Activated T-helper 1 cell treated with Interleukin-2 at 50 U/mL for 16 hours (primary cell): ENCODE measurements around the gene INTS2.
"Not testable (repeated sequence)": the region's sequence is repeated elsewhere in the genome, so short reads cannot be mapped to it uniquely, and the experiment has no call there.

Experiments used
- DNase-seq: peaks from one replicate; pipeline ENCODE4 v3.0.0-alpha.2; 2020; ENCODE audit warnings: low read depth

The INTS2 gene

DNA sequence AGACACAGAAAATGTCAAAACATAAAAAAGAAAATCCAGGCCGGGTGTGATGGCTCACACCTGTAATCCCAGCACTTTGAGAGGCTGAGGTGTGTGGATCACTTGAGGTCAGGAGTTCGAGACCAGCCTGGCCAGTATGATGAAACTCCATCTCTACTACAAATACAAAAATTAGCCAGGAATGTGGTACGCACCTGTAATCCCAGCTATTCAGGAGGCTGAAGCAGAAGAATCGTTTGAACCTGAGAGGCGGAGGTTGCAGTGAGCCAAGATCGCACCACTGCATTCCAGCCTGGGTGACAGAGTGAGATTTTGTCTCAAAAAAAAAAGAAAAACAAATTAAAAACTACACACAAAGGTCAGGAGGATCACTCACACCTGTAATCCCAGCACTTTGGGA lies 40.0 kb downstream of the INTS2 start:
- DNase-seq = not testable (repeated sequence)

DNA sequence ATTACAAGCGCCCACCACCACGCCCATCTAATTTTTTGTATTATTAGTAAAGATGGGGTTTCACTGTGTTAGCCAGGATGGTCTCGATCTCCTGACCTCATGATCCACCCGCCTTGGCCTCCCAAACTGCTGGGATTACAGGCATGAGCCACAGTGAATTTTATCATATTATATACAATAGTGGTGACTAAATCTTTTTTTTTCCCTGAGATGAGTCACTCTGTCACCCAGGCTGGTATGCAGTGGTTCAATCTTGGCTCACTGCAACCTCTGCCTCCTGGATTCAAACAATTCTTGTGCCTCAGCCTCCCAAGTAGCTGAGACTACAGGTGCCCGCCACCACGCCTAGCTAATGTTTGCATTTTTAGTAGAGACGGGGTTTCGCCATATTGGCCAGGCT lies 41.9 kb downstream of the INTS2 start:
- DNase-seq = not testable (repeated sequence)

DNA sequence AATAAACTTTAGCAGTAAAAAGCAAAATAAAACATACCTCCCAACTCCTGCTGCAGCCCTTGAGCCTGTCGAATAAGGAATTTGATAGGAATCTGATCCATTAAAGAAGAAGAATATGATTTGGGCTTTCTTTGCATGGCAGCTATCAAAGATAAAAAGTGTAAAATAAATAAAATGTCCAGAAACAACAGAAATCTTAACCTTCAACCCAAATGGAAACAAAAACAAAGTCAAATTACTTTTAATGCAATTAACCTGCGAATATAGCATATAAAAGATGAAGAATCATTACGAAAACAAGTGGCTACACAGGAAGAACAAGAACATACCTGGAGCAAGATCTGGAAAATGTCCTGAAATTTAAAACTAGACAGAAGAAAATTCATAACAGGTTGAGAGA lies 42.9 kb downstream of the INTS2 start:
- DNase-seq = no peak

DNA sequence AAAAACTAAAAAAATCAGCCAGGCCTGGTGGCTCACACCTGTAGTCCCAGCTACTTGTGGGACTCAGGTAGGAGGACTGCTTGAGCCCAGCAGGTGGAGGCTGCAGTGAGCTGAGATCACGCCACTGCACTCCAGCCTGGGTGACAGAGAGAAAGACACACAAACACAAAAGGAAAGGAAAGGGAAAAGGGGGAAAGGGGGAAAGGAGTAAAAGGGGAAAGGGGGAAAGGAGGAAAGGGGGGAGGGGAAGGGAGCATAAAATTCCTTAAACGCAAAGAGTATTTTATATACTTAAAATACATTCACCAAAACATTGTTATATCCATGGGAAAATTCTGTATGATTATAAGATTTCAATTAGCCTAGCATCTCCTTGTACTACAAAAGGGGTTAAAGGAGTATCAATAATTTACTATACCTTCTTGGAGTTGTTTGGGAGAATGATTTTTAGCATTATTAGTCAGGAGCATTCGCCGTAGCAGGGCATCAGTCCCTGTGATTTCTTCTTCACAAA lies 47.1 kb downstream of the INTS2 start:
- DNase-seq = no peak

DNA sequence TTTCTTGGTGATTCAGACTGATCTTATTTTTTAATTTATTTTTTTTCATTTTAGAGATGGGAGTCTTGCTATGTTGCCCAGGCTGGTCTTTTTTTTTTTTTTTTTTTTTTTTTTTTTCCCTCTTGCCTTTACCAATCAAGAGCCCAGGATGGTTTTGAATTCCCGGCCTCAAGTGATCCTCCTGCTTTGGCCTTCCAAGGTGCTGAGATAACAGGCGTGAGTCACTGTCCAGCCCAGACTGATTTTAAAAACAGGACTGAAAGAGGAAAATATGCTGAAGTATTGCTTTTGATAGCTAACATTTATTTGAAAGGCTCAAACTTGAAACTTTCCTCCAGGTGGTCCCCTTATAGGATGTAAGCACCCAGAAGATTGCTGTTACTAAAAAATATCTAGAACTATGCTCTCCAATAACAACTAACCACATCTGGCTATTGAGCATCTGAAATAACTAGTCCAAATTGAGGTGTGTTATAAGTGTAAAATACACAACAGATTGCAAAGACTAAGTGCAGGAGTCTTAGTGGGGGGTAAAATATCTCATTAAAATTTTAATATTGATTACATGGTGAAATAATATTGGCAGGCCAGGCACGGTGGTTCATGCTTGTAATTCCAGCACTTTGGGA lies 48.7 kb downstream of the INTS2 start:
- no peak for DNase-seq

DNA sequence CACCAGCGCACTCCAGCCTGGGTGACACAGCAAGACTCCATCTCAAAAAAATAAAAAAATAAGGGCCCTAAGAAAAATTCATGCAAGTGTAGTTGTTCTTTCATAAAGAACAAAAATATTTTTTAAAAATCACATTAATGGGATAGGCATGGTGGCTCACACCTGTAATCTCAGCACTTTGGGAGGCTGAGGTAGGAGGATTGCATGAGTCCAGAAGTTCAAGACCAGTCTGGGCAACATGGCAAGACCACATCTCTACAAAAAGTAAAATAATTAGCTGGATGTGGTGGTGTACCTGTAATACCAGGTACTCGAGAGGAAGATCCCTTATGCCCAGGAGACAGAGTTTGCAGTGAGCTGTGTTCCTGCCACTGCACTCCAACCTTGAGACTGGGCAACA lies 49.3 kb downstream of the INTS2 start:
- DNase-seq = no peak

DNA sequence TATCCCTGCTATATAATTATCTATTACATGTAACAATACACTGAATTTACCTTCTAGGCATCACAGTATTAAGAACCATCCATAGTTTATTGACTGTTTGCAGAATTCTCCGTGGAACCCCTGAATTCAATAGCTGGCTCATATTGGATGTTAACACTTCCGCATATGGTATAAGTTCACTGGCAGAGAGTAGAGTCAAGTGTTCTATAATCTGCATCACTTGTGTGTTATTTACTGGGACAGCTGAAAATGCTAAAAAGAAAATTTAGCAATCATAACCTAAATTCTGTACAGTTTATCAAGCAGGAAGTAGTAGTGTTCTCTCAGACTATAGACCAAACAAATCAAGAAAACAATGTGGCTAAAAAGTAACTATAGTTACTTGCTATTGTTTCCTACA lies 49.9 kb downstream of the INTS2 start:
- no peak for DNase-seq

DNA sequence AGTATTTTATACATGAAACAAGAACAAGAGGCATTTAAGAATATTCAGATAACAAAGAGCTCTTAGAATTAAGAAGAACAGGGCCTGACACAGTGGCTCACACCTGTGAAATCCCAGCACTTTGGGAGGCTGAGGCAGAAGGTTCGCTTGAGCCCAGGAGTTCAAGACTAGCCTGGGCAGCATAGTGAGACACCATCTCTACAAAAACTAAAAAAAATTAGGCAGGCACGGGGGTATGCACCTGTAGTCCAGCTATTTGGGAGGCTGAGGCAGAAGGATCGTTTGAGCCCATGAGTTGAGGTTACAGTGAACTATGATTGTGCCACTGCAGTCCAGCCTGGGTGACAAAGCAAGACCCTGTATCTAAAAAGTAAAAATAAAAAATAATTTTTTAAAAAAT lies 52.0 kb downstream of the INTS2 start:
- no peak for DNase-seq

DNA sequence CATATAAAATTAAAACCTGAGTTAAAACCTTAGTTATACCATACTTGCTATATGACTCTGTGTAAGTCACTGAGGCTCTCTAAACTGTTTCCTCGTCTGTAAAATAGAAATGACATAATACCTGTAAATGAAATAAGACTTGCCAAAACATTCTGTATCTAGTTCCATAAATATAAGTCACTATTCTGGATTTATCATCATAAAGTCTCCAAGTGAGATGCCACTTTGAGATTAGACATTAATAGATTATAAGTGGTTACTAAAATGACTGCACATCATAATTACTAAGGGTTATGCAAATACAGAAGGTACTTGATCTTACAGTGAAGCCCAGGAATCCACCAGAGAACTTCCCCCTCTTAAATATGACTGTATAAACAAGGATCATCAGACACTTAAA lies 52.5 kb downstream of the INTS2 start:
- DNase-seq = no peak

DNA sequence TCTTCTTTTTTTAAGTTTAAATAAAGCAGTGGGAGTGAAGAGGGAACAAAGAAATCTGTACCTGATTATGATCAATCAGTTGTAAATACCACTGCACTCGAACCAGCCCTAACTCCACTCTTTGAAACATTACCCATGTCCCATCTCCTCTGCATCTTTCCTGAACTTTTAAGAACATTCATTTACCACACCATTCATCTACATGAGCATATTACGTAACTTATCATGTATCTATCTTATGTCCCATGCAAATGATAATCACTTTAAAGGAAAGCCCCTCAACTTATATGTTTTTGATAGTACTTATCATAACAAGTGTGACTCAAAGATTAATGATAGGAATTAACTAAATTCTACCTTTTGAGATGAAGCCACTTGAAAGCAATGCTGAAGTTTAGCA lies 53.7 kb downstream of the INTS2 start:
- DNase-seq = no peak

DNA sequence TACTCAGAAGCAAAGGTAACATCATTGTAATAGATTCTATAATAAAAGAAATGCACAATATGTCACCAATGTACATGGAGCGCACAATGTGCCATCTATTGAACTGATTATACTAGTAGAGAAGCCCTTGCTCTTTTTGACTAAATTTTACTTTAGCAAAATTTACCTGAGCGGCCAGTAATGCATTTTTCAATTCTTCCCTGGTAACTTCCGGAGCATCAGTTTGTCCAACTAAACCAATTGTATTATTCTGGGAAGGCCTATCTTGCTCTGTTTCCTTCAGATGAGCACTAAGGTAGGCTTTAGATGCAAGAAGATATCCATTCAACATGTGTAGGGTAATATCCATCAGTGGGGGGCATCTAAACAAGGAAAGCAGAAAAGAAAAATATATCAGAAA lies 55.7 kb downstream of the INTS2 start:
- no peak for DNase-seq

DNA sequence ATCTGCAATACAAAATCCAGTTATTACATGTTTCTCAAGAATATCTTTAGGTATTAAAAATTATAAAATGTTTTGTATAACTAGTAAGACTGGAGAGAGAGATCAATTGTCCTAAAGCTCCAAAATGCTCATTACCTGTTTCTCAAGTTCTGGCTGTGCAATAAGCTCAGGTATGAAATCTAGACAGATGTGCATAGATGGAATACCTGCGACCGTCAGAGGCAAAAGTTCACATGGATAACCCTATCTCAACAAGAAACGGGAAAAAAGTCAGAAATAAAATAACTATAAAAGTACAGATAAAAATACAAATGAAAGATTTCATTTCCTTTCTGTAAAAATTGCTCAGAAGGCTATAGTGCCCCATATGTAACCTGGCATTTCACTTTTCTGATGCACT lies 58.6 kb downstream of the INTS2 start:
- no peak for DNase-seq

DNA sequence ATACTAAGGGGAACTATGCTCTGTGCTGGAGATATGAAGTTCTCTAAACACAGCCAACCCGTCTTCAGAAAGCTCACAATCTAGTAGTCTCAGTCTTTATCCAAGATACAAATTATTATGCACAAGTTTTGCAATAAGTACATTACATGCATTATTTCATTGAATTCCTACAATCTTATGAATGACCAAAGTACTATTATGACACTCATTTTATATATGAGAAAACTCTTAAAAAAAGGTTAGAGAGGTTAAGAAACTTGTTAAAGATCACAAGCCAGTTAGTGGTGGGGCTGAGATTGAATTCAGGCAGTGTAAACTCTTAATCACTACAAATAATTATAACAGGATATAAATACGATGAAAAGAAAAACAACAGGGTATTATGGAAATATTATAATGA lies 59.7 kb downstream of the INTS2 start:
- no peak for DNase-seq

DNA sequence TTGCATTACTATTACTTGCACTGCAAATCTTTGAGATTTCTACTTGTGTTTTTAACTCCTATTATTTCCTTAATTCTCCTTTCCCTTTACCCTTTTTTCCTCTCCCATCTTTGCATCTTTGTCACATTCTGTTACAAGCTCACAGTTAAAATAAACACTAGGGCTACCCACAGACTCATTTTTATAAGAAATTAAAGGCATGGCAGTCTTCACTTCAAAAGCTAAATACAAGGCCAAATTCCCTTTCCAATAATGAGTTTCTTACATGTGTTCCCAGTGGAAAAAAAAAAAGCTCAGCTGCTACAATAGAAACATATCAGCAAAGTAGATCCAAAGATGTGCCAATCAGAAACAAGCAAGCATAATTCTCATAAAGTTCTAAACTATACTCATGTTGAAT lies 60.7 kb downstream of the INTS2 start:
- no peak for DNase-seq

DNA sequence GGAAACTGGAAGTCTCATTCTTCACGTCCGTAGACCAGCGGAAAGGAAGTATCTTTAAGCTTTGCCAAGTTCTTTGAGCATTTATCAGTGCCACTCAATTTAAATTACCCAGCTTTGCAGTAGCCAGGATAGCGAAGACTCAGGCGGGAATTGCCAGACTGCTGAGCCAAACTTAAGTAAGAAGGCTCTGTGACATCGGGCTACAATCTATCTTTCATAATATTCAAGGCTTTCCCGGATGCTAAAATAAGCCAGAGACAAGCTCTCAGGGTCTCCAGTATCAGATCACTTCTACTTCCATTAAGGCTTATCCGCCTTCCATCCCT lies 64.0 kb downstream of the INTS2 start:
- no peak for DNase-seq

DNA sequence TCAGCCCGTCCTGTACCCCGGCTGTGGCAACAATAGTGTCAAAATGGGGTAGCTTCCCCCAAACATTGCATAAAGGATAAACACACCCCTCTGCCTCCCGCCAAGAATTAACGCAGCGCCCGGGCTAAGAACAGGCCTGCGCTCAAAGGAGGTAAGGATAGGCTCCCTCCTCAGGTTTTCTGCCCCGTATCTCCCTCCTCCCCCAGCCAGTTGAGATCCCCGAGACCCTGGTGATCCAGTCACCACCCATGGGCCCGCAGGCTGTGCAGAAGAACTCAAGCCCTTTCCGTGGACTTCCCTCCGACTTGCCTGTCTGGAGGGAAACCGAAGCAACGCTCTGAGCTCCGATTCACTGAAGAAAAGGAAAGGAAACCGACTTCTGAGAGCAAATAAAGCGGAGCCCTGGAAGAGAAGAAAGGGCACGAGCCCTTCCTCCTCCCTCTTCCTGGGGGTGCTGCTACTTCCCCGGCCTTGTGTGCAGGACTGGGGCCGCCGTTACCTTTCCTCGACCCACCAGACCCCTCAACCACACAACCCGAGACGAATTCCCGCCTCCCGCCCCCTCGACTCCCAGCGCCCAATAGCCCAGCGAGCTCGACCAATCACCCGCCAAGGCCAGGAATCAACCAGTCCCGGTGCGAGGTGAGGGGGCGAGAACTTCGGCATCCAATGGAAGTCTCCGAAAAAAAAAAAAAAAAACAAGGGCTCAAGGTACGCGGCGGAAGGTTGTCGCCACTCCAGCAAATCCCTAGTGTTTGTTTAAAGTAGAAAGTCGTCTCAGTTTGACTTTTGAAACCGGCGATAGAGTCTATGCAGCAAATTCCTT lies 64.6 kb downstream of the INTS2 start, which contains the start of gene BRIP1:
Gene BRIP1, minus strand, starts transcription at position 554 of the 826 bp plus-strand sequence. CDS start 1,989 bp downstream, outside the sequence.
- peak; percentile 79 for DNase-seq

DNA sequence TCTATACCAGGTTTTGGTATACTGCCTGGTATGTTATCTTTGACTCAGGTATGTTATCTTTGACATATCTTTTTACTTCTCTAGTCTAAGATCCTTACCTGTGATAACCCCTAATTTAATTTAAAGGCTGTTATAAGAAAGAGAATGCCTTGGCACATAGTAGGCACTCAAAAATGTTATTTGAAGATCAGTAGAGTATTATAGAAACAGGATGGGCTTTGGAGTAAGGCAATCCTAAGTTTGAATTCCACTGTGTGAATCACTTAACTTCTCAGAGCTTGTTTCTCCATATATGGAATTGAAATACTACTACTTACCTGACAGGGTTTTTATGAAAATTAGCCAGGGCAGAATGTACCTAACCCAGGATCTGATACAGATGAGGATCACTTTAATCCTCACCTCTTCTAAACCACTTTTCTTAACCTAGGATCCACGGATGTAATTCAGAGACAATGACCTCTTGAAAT lies 65.6 kb downstream of the INTS2 start:
- DNase-seq = no peak

DNA sequence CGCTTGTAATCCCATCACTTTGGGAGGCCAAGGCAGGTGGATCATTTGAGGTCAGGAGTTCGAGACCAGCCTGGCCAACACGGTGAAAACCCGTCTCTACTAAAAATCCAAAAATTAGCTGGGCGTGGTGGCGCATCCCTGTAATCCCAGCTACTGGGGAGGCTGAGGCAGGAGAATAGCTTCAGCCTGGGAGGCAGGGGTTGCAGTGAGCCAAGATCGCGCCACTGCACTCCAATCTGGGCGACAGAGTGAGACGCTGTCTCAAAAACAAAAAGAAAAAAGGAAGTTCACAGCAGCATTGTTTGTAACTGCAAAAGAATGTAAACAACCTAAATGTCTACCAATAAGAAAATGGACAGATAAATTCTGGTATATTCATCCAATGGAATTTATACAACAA lies 67.4 kb downstream of the INTS2 start:
- not testable (repeated sequence) for DNase-seq

DNA sequence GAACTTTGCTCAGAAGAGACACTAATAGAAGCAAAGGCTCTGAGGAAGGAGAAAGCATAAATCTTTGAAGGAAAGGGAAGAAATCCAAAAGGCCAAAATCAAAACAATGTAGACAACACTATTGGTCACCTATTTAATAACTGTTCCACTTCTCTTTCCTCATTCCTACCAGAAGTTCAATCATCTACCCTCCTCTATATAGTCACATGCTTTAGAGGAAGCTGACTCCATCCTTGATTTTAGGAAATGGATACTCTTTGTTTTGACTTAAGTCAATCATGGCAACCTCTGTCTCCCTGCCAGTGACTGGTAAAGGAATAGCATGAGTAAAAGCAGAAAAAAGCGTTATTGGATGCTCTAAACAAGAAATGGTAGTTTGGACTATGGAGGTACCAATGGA lies 71.7 kb downstream of the INTS2 start:
- DNase-seq = no peak

DNA sequence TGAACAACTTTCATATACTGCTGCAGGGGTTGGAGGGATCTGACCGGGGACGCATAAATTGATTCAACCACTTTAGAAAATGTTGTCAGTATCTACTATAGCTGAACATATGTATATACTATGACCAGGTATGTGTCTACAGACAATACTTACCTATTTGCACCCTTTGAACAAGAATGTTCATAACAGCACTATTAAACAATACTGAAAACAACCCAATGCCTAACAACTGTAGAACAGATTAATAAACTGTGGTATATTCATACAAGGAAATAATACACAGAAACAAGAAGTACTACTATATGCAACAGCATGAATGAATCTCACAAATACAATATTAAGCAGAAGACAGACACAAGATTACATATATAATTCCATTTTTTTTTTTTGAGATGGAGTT lies 74.9 kb downstream of the INTS2 start:
- no peak for DNase-seq

DNA sequence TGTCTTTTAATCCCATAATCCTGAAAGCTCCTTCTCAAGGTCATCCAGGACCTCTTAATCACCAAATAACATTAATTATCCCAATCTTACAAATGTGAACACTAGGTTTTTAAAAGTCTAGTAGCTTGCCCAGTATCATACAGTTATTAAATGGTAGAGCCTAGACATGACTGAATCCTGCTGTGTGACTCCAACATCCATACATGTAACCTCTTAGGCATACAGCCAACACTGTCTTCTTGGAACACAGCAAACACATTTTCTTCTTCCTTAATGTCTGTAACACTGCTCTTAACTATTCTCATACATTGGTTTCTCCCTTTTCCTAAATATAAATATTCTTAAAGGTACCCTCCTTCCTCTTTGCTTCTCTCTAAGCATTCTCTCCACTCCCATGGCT lies 78.1 kb downstream of the INTS2 start:
- DNase-seq = no peak

DNA sequence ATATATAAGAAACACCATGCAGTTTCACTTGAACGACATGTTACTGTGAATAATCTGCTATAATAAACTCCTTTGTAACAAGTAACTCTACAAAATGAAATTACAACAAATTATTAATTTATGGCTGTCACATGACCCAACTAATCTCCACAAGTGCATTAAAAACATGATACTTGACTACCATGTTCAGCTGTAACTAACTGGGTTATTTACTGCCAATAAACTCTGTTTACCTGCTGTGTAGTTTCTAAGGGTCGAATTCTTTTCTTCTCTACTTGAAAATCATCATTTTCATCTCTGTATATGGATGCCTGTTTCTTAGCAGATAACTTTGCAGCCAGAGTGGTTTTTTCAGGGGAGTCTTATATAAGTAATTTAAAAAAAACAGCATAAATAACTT lies 78.9 kb downstream of the INTS2 start:
- no peak for DNase-seq

DNA sequence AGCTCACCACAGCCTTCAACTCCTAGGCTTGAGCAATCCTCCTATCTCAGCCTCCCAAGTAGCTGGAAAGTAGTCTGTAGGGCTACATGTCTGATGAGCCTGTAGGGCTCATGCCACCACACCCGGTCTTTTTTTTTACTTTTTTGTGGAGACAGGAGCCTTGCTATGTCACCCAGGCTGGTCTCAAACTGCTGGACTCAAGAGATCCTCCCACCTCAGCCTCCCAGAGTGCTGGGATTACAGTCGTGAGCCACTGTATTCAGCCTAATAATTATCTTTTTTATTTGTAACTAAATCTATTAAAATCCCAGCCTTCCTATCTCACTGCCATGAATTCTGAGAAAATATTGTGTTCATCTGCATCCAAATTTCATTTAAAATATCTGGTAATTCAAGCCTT lies 79.5 kb downstream of the INTS2 start:
- DNase-seq = no peak

DNA sequence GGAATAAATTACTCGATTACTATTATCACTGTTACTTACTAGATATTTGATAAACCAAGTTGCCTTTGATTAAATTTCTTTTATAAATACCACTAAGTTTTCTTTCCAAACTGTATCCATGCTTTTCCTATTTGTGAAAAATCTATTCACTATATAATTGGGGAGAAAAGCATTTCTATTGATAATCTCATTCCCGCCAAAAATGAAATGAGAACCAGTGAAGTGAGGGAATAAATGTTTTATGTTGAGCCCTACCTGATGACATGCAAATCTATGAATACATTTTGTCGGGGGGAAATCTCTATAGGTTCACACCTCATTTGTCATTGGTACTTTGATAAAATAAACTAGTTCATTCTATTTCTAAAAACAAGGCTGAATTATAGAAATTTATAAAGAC lies 80.1 kb downstream of the INTS2 start:
- DNase-seq = no peak
